Effector memory CD8-positive, alpha-beta T cell (primary cell): ENCODE data around the gene IL10RA.
"Not testable (repeated sequence)": the region's sequence is repeated elsewhere in the genome, so short reads cannot be mapped to it uniquely, and the experiment has no call there.

Experiments used
- ATAC-seq: fragments of 150-1000 bp; cut with Tn5 transposase; replicated peaks from 2 replicates; pipeline ENCODE4 v1.10.0; 2021; ENCODE audit warnings: mild to moderate bottlenecking, moderate library complexity
- DNase-seq, 3 experiments: peaks; one replicate each; pipeline ENCODE4 v3.0.0; 2021
- H3K27ac Mint-ChIP-seq, 2 donors: one replicate each; pipeline ENCODE4 v1.8.0; 2022; ENCODE audit warnings: mild to moderate bottlenecking in 2 of 2, mixed read lengths in 2 of 2, moderate library complexity in 2 of 2
- H3K27me3 Mint-ChIP-seq, 2 donors: one replicate each; pipeline ENCODE4 v1.8.0; 2022; ENCODE audit warnings: mixed read lengths in 2 of 2
- H3K36me3 Mint-ChIP-seq: one replicate; pipeline ENCODE4 v1.8.0; 2022; ENCODE audit warnings: mild to moderate bottlenecking, moderate library complexity, mixed read lengths; ENCODE audit not compliant: insufficient read depth
- H3K4me1 Mint-ChIP-seq, 2 donors: one replicate each; pipeline ENCODE4 v1.8.0; 2022; ENCODE audit warnings: low read depth in 2 of 2, mixed read lengths in 2 of 2
- H3K4me3 Mint-ChIP-seq, 2 donors: one replicate each; pipeline ENCODE4 v1.8.0; 2022; ENCODE audit warnings: mild to moderate bottlenecking in 2 of 2, mixed read lengths in 2 of 2, moderate library complexity in 2 of 2
- H3K9me3 Mint-ChIP-seq, 2 donors: one replicate each; pipeline ENCODE4 v1.8.0; 2022; ENCODE audit warnings: mixed read lengths in 2 of 2

The IL10RA gene

GRCh38 chr11:117972629-117973502 is 13.3 kb upstream of the IL10RA start:
- Mint-ChIP-seq H3K36me3 (no peaks in the 10 kb centered on the region), H3K27me3 (no peaks in the 10 kb centered on the region), H3K4me1 (peaks cover 67 to 68% of the 10 kb centered on the region in 2 donors), H3K9me3 (no peaks in the 10 kb centered on the region), H3K27ac (peak overlapping the region; percentile 33 to 72), H3K4me3 (peak overlapping the region in 1 of 2 donors; percentile 42)
- ATAC-seq (no peak), DNase-seq (no peak)

- no peaks in the 10 kb centered on the region for H3K27me3 Mint-ChIP-seq
- H3K27ac Mint-ChIP-seq = peak overlapping the region in 1 of 2 donors; percentile 33
- H3K36me3 Mint-ChIP-seq = no peaks in the 10 kb centered on the region
- H3K4me1 Mint-ChIP-seq = peaks cover 65 to 72% of the 10 kb centered on the region in 2 donors
- H3K4me3 Mint-ChIP-seq = peak overlapping the region in 1 of 2 donors; percentile 42
- ATAC-seq (no peak), DNase-seq (no peak)
- H3K9me3 Mint-ChIP-seq = no peaks in the 10 kb centered on the region
These were observed 12.7 kb upstream of the IL10RA start for GRCh38 chr11:117973503-117973860.

DNA sequence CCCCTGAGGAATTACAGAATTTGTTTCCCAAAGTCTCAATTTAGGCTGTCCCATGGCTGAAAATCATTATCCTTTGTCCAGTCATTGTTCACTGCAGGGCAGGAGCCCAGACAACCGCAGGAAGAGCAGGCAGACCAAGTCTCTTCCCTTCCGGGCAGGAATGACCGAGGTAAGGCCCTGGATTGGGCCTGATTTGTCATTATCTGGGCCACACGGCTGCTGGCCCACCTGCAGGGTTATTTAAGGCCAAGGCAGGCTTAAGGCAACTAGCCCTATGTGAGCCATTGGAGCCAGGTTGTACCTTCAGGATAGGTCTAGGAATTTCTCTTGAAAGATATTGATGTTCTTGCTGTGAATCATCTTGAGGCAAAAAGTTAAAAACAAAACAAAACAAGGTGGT is 9.7 kb upstream of the IL10RA start:
- no peaks in the 10 kb centered on the region for H3K27me3 Mint-ChIP-seq
- no peaks in the 10 kb centered on the region for H3K9me3 Mint-ChIP-seq
- ATAC-seq (no peak), DNase-seq (no peak)
- peak overlapping the region in 1 of 2 donors; percentile 49 for H3K27ac Mint-ChIP-seq
- no peak overlapping the region for H3K4me3 Mint-ChIP-seq
- peaks cover 55 to 63% of the 10 kb centered on the region in 2 donors for H3K4me1 Mint-ChIP-seq
- no peaks in the 10 kb centered on the region for H3K36me3 Mint-ChIP-seq

DNA sequence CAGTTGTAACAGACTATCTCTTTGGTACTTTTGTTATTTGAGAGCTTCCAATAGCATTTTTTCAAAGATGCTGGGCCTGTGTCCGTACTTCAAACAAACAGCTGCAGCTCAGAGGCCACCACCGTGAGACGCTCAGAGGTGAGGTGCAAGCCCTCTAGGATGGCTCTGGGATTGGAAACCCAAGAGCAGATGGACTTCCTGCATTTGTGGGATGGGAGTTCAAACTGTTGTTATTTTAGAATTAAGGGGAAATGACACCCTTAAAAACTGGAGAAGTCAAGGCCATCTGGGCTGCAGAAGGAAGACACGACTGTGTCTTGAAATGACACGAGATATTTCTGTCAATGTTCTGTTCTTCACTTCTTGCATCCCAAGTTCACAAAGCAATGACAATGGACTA is 9.2 kb upstream of the IL10RA start:
- Mint-ChIP-seq H3K4me1 (peaks cover 56 to 66% of the 10 kb centered on the region in 2 donors), H3K9me3 (no peaks in the 10 kb centered on the region), H3K27me3 (no peaks in the 10 kb centered on the region), H3K4me3 (peak overlapping the region in 1 of 2 donors; percentile 25), H3K36me3 (peaks cover 1% of the 10 kb centered on the region), H3K27ac (peak overlapping the region in 1 of 2 donors; percentile 49)
- DNase-seq = no peak
- ATAC-seq = no peak

DNA sequence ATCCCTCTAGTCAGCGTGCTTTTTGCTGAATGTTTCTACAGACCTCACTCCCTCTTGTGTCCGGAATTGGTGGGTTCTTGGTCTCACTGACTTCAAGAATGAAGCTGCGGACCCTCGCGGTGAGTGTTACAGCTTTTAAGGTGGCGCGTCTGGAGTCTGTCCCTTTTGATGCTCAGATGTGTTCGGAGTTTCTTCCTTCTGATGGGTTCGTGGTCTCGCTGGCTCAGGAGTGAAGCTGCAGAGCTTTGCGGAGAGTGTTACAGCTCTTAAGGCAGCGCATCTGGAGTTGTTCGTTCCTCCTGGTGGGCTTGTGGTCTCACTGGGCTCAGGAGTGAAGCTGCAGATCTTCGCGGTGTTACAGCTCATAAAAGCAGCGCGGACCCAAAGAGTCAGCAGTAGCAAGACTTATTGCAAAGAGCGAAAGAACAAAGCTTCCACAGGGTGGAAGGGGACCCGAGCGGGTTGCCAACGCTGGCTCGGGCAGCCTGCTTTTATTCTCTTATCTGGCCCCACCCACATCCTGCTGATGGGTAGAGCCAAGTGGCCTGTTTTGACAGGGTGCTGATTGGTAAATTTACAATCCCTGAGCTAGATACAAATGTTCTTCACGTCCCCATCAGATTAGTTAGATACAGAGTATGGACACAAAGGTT is 8.5 kb upstream of the IL10RA start:
- not testable (repeated sequence) for ATAC-seq, H3K9me3 Mint-ChIP-seq, H3K36me3 Mint-ChIP-seq, H3K27me3 Mint-ChIP-seq, H3K4me3 Mint-ChIP-seq, DNase-seq
- H3K4me1 Mint-ChIP-seq = peaks cover 51 to 65% of the 10 kb centered on the region in 2 donors
- H3K27ac Mint-ChIP-seq = peak overlapping the region in 1 of 2 donors; percentile 71

- Mint-ChIP-seq H3K27ac (peak overlapping the region; percentile 57 to 71), H3K4me1 (peaks cover 48 to 65% of the 10 kb centered on the region in 2 donors)
- not testable (repeated sequence) for DNase-seq, H3K4me3 Mint-ChIP-seq, H3K27me3 Mint-ChIP-seq, ATAC-seq, H3K36me3 Mint-ChIP-seq, H3K9me3 Mint-ChIP-seq
These were observed 7.8 kb upstream of the IL10RA start for GRCh38 chr11:117978291-117978910.

DNA sequence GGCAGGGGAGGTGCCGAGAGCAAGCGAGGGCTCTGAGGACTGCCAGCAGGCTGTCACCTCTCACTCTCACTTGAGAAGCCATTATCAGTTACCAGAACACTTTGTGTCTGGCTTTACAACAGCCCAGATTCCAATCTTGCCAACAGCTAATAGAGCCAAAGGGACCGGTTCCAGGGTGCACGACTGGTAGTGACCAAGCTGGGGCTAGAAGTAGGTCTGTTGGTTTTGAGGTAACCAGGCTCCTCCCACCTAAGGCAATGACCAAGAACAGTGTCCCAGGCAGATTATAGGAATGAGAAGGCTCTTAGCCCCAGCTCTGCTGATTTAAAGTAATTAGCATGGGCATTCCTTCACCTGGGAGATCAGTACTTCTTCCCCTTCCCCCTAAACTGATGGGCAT is 7.2 kb upstream of the IL10RA start:
- DNase-seq (no peak), ATAC-seq (no peak)
- Mint-ChIP-seq H3K36me3 (peaks cover 2% of the 10 kb centered on the region), H3K27me3 (no peaks in the 10 kb centered on the region), H3K4me3 (peak overlapping the region in 1 of 2 donors; percentile 61), H3K4me1 (peaks cover 49 to 68% of the 10 kb centered on the region in 2 donors), H3K27ac (peak overlapping the region; percentile 57 to 84), H3K9me3 (no peaks in the 10 kb centered on the region)

DNA sequence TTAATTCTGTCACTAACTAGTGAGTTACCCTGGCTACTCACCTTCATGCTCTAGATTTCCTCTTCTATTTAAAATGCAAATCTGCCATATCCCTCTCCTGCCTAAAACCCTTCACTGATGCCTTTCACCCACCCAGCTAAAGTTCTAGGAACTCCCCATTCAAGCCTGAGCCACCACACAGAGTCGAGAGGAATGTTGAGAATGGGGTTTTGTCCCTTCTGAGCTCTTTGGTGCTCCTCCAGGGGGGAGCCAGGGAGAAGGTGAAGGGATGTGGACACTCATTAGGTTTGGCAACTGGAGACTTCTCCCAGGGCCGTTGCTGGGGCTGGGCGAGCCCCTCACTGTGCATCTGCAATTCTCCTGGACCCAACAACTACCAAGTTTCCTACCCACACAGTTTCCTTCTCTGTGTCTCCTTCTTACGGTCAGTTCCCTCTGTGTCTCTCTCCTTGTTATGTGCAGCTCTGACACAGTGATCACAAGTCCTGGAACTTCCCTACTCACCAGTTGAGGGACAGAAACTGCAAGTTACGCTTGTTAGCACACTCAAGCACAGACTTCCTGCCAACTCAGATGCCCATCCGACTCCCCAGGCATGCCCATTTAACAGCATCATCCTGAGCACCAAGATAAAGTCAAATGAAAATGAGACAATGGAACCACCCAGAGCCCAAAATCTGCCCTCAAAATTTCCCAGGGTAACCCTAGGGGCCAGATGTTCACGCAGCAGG is 6.5 kb upstream of the IL10RA start:
- DNase-seq = no peak

GRCh38 chr11:117980280-117980679 is 5.9 kb upstream of the IL10RA start:
- Mint-ChIP-seq H3K27me3 (no peaks in the 10 kb centered on the region), H3K4me1 (peaks cover 51 to 71% of the 10 kb centered on the region in 2 donors), H3K4me3 (peak overlapping the region; percentile 41 to 61)

More for the DNA sequence above, 6.5 kb upstream of the IL10RA start:
- ATAC-seq = peak; percentile 67
- H3K4me3 Mint-ChIP-seq = peak overlapping the region; percentile 41 to 61
- H3K4me1 Mint-ChIP-seq = peaks cover 49 to 69% of the 10 kb centered on the region in 2 donors
- H3K27me3 Mint-ChIP-seq = no peaks in the 10 kb centered on the region
- H3K9me3 Mint-ChIP-seq = no peaks in the 10 kb centered on the region
- peak overlapping the region; percentile 57 to 84 for H3K27ac Mint-ChIP-seq
- H3K36me3 Mint-ChIP-seq = peaks cover 2% of the 10 kb centered on the region

GRCh38 chr11:117980720-117981119 is 5.5 kb upstream of the IL10RA start:
- no peak for DNase-seq
- ATAC-seq = no peak
- Mint-ChIP-seq H3K9me3 (no peaks in the 10 kb centered on the region), H3K4me1 (peaks cover 51 to 71% of the 10 kb centered on the region in 2 donors), H3K36me3 (peaks cover 11% of the 10 kb centered on the region), H3K4me3 (no peak overlapping the region), H3K27me3 (no peaks in the 10 kb centered on the region), H3K27ac (peak overlapping the region in 1 of 2 donors; percentile 84)

More at GRCh38 chr11:117980280-117980679, 5.9 kb upstream of the IL10RA start:
- ATAC-seq = no peak
- no peak for DNase-seq
- no peaks in the 10 kb centered on the region for H3K9me3 Mint-ChIP-seq
- peaks cover 8% of the 10 kb centered on the region for H3K36me3 Mint-ChIP-seq
- peak overlapping the region; percentile 57 to 84 for H3K27ac Mint-ChIP-seq

- Mint-ChIP-seq H3K36me3 (peaks cover 35% of the 10 kb centered on the region), H3K4me3 (peak overlapping the region; percentile 3 to 40), H3K27me3 (no peaks in the 10 kb centered on the region), H3K9me3 (no peaks in the 10 kb centered on the region), H3K27ac (peak overlapping the region; percentile 75 to 97), H3K4me1 (peaks cover 61 to 68% of the 10 kb centered on the region in 2 donors)
- ATAC-seq = no peak
- no peak for DNase-seq
These were observed 3.1 kb upstream of the IL10RA start for GRCh38 chr11:117983163-117983475.

DNA sequence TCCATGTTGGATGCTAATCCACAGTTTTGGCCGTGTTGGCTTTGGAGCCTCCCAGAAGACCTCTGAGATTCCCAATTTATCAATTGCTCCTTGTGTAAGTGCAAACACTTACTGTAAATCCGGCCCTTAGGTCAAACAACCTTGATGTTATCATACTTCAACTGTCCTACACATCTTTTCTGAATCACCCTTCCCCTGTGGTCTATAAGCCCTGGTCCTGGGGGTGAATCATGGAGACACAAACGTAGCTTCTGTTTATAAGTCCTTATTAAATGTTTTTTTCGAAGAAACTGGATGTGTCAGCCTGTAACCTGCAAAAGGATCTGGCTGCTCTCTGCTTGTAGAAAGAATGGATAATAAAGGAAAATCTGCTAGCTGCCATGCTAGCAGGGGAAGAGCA is 1.7 kb upstream of the IL10RA start:
- Mint-ChIP-seq H3K36me3 (peaks cover 49% of the 10 kb centered on the region), H3K4me3 (peak overlapping the region; percentile 91 to 99), H3K27ac (peak overlapping the region; percentile 96 to 97), H3K9me3 (no peaks in the 10 kb centered on the region), H3K4me1 (peaks cover 65 to 69% of the 10 kb centered on the region in 2 donors), H3K27me3 (no peaks in the 10 kb centered on the region)
- ATAC-seq (no peak), DNase-seq (no peak)
